HG03378 (cell line): ENCODE results near the gene FEZF1.

Experiments
- ATAC-seq: cut with Tn5 transposase; IDR thresholded peaks from one replicate; pipeline ENCODE4 v1.9.1; 2021; ENCODE audit warnings: mild to moderate bottlenecking, moderate library complexity; ENCODE audit not compliant: unreplicated experiment

Gene FEZF1

DNA sequence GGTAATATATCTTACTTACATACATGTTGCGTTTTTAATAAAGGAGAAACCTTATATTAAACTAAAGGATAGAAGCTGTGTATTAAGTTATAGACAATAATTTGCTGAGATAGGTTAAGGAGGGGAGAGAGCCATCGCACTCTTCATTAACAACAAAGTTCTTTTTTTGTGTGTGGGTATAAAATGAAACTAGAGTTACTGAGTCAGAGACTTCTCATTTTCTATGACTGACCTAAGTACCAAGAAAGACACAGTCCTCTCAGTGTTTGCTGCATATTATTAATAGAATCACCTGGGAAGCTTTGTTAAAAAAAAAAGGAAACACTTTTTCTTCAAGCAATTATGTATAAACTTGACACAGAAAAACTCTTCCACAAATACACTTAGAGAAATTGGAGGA, 31.4 kb downstream of the FEZF1 start:
- no peak for ATAC-seq

DNA sequence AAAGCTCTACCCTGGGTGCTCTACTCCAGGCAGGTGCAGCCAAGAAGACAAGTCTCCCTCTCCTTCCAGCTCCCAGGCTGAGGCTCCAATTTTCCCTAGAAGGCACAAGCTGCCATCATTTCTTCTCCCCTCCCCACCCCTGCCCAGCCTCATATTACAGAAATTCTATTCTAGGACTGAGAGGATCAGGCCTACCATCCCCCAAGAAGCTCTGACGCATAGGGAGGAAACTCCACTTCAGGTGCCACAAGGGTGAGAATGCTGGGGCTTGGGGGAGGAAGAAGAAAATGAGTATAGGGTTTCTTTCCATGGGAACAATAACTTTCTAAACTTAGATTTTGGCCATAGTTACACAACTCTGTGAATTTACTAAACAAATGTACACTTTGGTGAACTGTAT, 35.3 kb downstream of the FEZF1 start:
- no peak for ATAC-seq

DNA sequence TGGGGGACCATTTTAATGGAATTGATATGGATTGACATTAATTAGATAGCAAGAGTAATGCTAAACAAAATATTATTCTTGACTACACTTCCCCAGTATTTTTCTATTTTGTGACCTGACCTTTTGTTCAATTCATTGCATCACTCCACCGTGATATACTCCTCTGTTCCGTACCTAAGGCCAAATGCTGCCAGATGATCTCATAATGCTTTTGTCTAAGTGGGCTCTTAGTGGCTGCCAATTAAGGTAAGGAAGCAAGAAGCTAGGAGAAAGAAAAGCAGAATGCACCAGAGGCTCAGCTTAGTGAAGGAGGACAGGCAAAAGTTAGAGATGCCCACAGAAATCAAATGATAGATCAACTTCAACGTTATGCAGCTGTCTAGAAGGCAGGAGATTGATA, 36.4 kb downstream of the FEZF1 start:
- ATAC-seq: no peak

DNA sequence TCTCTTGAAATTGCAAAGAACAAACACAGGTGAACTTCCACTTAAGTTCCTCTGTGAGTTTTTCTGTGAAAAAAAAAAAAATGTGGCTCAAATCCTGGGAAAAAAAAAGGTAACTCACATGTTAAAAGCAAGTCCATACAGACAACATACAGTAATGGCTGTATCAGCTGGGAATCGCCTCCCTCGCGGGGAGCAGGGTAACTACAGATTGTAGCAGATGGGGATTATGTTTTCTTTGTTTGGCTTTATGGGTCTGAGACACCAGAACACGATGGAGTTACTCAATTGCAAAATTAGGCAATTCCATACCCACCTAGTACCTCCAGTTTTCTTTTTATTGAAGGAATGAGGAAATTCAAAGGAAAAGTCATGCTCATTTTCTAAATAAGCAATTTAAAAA, 42.3 kb downstream of the FEZF1 start:
- no peak for ATAC-seq

DNA sequence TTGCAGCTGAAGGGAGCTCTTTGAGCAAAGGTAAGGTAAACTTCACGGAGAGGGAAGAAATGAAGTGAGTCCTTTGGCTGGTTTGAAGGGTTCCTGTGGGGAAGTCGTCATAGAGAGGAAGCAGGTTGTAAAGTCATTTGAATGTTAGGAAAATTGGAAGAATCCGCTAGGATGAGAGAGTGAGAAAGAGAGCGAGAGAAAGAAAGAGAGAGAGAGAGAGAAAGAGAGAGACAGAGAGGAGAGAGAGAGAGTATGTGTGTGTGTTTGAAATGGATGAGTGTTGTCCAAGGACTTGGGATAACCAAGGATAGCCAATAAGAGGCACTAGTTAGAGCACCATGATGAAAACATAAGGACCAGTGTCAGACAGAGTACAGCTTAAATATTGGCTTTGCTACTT, 43.1 kb downstream of the FEZF1 start:
- ATAC-seq: no peak

GRCh38 chr7:122261016-122261415, 43.5 kb downstream of the FEZF1 start:
- ATAC-seq: no peak

DNA sequence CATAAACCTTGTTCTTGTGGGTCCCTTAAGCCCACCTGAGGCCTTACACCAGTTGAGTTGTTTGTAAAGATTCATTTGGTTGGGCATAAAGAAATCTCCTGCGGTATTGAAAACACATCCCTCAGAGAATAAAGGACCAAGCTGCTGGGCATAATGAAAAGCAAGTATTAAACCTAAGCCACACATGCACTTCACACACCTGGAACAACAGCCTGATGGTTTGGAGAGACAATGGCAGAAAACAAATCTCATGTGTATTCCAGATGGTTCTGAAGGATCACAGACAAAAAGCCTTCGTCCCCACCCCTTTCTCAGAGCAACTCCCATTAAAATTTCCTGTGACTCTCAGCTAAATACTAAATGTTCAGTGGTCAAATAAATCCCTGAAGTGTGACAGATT, 44.2 kb downstream of the FEZF1 start:
- no peak for ATAC-seq

DNA sequence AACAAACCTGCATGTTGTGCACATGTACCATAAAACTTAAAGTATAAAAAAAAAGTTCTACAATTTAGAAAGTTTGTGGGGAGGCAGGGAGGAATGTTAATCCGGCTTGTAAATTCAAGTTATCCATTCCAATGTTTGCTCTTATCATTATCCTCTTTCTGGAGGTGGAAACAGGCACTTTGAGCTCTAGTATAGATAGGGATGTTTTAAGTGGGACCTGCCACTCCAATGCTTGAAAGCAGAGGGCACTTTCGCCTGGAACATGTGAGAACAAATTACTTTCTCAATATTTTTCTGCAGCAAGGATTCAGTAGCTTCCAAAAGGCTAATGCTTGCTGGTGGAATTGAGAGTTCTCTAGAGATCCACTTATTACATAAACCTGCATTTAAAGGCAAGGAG, 45.6 kb downstream of the FEZF1 start:
- no peak for ATAC-seq

GRCh38 chr7:122257056-122257455, 47.5 kb downstream of the FEZF1 start:
- ATAC-seq: no peak

DNA sequence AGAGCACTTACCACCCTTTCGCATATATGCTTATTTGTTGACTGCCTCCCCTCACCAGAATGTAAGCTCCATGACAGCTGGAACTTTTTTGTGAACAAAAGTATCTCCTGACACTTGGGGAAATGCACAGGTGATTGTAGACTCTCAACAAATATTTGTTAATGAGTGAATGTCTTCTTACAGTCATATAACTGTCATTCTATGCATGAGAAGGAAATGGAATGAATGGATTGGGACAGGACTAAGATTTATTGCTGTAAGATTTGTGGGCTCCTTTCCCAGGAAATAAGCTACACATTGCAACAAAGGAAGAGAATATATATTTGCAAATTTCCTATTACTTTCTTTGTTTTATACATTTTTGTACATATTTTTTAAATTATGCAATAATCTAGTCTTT, 48.5 kb downstream of the FEZF1 start:
- no peak for ATAC-seq

DNA sequence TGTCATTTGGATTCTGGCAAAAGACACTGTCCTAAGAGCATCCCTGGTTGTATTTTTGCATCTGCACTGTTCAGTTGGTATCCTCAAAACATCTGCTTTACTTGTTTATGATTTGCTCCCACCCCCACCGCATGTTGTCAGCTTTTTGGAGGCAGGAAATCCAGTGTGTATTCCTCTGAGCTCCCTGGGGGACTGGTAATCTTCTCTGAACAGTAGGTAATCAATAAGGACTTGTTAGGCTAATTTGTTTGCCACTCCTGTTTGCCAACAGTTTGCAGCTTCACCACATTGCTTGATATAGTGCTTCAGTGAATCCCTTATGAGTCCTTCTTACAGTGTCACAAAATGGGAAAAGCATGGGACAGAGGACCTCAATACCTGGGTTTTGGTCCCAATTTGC, 49.1 kb downstream of the FEZF1 start:
- no peak for ATAC-seq
